COLO829 (cell line): ENCODE data around the gene DERL2.

ENCODE experiments used
- DNase-seq: peaks from one replicate; pipeline ENCODE4 v3.0.0; 2012; ENCODE audit warnings: low spot score

The DERL2 gene

DNA sequence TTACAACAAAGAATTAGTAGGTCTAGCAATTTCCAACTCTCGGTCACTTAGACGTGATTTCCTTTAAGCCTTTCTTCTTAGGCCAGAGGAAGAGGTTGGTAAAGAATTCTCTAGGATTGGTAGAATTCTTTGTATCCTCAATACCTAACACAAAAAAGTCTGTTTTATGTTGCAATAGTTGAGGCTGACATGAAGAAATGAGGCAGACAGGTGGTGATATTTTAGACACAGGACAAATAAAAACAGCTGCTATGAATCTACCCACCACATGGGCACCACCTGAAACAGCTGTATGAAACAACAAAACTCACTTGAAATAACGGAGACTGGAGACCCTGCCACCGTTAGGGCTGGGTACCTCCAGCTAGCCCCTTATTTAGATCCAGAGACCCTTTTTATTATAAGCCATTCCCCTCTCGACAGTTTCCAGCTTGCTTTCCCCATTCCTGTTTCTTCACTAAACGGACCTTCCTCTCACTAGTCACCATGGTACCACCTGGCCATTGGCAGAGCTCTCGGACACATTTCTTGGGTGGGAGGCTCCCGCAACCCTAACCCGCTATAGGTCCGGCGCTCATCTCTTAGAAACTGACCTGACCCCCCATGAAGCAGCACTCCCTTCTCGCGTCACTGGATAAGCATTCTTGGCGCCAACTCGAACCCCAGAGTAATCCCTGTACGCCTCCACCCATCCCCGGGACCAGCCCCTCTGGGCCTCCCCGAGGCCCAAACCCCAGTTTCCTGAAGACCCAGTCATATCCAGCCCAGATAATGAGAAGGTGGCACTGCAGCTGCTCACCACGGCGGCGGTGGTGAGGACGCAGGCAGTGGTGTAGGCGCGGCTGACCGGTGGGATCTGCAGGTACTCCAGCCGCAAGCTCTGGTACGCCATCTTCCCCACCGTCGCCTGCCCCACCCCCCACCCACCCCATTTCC is at the start of gene DERL2:
DERL2 (minus strand) TSS at position 909 of the 936 bp plus-strand sequence; CDS start at position 892, 17 bp downstream.
- no peak for DNase-seq

DNA sequence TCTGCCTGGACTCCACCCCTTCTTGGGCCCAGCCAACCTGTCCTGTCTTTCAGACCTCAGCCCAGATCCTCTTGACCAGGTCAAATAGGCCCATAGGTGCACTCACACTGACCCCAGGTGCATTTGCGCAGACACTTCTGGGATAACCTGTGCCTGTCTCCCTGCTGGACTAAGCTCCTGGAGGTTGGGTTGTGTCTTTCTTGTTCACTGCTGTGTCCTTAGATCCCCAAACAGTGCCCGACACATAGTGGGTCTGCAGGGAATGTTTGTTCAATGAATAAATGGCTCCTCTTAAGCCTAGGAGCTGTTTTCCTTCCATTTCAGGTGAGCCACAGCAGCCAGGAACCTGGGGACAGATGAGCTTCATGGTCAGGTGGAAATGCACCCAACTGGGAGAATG is 49.5 kb upstream of the DERL2 start:
- DNase-seq: no peak

DNA sequence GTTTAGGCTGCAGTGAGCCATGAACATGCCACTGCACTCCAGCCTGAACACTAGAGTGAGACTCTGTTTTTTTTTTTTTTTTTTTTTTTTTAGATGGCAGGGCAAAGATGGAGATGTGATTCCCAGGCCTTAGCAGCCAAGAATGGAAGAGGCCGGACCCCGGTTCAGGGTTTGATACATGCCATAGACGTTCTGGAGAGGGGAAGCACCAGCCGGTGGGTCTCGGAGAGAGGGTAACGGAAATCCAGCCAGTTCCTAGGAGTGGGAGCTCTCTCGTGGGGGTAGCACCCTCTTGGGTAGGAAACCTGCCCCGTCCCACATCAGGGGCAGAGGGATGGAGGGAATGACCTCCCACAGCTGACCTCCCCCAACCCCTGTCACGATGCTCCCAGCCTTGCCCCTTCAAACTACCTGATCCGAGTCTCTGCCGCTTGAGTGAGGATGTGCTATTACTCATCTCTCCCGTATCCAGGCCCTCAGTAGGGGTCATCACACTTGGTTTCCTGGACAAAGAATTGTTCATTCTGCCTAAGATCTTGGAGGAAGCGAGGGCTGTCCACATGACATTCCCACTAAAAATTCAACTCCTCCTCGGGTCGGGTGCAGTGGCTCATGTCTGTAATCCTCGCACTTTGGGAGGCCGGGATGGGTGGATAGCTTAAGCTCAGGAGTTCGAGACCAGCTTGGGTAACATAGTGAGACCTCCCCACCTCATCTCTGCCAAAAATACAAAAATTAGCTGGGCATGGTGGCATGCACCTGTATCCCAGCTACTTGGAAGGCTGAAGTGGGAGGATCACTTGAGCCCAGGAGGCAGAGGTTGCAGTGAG is 47.7 kb upstream of the DERL2 start:
- no peak for DNase-seq

DNA sequence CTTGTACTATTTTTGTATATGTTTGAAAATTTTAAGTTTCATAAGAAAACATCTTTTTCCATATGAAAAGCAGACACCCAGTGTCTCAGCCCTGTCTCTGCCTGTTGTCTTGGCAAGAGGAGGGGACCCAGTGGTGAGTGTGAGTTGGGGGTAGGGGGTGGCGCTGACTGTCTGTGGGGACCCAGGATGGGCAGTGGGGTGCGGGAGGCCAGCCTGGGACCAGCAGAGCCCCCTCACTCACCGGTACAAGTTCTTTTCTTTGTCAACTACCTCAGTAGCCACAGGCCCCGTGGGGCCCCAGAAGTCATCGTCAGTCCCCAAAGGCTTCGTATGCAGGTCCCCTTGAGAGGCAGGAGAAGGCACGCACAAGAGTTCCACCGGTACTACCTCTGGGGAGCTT is 46.6 kb upstream of the DERL2 start:
- no peak for DNase-seq

DNA sequence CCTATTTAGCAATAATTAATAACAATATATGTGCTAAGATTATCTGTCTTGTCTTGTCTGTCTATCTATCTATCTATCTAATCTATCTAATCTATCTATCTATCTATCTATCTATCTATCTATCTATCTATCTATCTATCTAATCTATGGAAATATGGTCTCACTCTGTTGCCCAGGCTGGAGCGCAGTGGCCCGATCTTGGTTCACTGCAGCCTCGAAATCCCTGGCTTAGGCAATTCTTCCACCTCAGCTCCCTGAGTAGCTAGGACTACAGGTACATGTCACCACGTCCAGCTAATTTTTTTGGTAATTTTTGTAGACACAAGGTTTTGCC is 45.1 kb upstream of the DERL2 start:
- DNase-seq: no peak

DNA sequence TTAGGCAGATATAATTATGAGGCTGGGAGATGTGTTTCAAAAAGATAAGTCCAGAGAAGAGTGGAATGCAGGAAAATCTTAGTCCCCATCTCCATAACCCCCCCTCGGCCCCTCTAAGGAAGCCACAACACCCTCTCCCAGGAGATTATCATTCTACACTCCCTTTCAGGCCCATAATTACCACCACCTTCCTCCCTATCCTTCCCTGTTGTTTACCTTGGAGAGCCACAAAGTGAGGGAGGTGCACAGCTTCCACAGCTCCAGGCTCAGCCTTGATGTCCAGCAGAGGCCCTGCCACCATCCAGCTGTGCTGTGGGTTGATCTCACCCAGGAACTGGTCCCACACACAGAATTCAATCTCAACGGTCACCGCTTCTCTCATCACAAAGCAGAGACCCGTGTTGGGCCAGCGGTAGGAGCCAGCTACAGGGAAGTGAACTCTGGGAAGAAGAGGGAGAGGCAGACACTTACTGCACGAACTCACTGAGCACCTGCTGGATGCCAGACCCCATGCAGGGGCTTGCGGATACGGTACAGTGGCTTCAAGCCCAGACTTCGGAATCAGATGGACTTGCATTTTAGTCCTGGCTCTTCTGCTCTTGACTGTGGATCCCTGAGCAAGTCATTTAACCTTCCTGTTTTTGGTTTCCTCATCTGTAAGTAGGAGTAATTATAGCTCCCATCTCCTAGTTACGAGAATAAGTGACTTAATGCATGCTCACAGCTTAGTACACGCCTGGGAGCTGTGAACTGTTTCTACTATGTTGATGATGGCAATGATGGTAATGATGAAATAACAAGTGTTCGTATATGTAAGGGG is 44.5 kb upstream of the DERL2 start:
- DNase-seq: no peak

DNA sequence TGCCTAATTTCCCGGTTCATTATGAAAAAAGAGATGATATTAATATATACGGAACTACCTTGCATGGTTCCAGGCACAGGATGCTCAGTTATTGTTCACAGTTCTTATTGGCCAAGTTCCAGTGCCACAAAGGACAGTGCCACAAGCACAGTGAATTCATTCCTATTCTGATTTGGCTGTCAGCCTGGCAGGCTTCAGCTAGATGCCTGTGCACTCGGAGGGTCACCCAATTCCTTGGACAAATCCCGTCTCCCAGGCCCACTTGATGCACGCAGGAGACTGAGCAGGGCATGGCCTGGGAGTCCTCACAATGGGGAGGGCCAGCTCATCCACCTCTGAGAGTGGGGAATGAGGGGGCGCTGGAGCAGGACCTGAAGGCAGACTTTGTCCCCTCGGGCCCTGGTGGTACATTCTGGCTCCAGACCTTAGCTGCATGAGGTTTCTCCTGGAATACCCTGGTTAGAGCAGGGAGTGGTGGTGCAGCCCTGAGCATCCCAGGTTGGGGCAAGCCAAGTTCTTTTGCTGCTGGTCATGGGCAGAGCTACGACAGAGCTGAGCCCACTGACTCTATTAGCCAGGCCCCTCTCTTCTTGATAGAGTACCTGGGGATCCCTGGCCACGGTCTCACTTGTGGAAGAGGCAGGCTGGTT is 41.7 kb upstream of the DERL2 start:
- DNase-seq: no peak

DNA sequence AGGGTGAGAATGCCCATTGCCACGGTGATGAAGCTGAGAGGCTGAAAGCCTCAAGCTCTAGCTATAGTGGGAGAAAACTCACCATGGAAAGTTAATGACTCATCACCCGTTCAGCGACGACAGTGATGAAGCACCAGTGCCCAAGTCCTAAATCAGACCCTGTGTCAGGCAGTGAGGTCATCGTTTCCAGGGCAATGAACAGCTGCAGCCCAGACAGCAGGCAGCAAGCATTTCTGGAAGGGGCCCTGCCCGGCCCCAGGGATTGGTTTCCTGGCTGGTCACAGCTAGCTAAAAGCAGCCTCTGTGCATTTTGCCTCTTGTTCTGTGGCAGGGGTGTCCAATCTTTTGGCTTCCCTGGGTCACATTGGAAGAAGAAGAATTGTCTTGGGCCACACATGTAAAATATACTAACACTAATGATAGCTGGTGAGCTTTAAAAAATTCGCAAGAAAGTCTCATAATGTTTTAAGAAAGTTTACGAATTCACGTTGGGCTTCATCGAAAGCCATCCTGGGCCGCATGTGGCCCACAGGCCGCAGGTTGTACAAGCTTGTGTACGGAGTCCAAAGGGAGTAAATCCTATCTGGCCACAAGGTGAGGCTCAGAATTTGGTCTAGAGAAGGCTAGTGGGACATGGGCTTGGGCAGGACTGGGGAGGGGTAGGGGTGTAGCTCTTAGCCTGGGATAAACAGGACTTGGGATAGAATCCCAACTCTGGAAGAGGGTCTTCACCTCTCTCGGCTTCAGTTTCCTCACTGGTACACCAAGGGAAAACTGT is 41.0 kb upstream of the DERL2 start:
- DNase-seq: peak; percentile 70

DNA sequence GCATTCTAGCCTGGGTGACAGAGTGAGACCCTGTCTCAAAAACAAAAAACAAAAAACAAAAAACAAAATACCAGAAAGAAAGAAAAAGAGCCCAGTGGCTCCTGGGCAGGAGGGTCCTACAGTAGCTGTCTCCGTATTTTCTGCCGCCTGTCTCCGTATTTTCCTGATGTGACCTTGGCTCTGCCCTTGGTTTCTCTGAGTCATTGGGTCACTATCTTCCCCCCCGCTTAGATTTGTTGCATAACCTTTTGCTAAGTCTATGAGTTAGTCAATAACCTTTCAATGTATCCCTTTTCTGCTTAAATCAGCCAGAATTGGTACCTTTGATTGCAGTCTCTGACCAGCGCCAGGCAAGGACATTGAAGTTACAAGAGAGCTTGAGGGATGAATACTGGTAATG is 37.3 kb upstream of the DERL2 start:
- no peak for DNase-seq

DNA sequence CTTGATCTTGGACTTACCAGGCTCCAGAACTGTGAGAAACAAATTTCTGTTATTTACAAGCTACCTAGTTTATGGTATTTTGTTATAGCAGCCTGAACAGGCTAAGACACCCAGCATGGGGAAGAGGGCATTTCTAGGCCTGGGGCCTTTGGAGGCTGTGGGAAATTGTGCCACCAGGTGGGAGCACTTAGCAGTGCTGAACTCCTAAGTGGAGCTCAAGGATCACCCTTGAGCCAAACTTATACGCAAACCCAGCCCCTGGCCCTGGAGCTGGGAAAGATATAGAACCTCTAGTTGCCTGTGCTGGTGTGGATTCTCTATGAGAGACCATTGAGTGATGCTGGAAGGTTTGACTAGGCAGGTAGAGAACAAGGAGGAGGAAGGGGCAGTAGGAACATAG is 36.5 kb upstream of the DERL2 start:
- no peak for DNase-seq

DNA sequence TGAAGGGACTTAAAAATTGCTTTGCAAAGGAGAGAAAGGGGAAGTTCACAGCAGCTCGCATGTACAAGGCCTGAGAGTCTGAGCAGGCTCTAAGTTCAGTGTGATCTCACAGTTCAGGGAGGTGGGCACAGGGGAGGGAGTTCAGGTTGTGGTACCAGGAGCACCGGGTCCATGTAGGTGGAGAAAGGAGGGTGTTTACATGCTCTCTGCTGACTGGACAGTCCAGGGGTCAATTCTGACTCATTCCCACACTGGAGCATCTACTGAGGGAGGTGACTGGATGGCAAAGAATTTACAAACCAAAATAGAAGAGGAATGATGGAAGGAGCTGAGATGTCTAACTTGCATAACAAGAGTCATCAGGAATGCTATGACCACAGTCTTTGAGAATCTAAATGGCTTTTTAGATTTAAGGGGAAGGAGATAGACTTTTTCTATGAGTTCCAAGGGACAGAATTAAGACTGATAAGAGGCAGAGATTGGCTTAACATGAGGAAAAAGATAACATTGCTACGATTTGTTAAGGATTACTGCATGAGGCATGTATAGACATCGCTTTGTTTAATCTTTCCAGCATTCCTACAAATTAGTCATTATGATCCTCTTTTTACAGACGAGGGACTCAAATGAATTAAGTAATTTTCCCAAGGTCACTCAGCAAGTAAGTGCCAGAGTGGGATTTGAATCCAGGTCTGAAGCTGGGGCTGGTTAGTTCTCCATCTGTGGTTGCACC is 30.2 kb upstream of the DERL2 start:
- peak; percentile 70 for DNase-seq

DNA sequence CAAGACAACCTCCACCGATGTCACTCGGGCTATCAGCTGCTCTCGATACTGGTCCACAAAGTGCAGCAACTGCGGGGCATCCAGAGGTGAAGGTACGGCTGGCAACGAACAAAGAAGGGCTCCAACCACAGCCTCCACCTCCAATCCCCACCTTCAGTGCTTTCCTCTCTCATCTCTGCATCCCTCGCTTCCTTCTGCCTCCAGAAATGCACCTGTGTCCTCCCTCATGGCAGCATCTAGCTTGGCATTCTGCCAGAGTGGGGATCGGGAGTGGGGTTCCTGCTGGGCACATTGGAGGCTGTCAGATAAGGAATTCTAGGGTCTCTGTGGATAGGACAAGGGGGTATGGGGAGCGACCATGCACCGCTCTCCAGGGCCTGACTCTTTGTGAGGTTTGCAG is 29.0 kb upstream of the DERL2 start:
- no peak for DNase-seq

DNA sequence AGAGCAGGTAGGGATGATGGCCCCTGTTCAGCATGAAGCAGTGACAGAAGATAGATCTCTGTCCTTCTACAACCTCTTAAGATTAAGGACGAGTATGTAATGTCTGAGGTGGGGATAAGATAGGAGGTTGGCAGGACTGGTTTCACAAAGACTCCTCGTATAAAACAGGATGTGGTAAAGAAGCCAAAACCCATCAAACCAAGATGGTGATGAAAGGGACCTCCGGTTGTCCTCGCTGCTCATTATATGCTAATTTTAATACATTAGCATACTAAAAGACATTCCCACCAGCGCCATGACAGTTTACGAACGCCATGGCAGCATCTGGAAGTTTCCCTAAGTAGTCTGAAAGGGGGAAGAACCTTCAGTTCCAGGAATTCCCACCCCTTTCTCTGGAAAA is 27.6 kb upstream of the DERL2 start:
- DNase-seq: no peak

DNA sequence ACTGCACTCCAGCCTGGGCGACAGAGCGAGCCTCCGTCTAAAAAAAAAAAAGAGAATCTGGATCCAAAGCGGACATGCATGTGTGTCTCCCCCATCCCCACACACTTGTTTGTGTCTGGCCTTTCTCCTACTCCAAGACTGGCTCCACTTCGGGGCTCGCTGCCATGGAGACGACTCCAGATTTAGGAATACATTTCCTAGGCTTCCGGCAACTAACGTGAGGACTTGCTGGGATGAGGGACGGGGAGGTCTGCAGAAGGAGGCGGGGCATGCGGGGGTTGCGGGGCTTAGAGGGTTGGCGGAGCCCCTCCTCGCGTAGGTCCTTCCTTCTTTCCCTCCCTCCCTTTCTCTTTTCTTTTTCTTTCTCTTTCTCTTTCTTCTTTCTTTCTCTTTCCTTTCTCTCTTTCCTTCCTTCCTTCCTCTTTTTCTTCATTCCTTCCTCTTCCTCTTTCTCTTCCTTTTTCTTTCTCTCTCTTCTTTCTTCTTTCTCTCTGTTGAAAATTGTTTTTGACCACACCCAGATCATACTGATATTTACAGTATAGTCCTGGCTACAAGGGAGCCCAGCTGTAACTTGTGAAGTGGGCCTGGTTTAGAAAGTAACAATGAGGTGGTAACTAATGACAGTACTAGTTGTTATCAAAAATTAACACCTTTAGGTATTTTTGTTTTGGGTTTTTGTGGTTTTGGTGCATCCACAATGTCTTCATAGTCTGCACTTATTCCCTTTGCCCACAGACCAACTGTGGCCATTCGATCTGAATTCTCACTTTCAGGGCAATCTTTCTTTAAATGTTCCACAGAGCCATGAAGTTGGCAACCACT is 25.6 kb upstream of the DERL2 start:
- DNase-seq: no peak

DNA sequence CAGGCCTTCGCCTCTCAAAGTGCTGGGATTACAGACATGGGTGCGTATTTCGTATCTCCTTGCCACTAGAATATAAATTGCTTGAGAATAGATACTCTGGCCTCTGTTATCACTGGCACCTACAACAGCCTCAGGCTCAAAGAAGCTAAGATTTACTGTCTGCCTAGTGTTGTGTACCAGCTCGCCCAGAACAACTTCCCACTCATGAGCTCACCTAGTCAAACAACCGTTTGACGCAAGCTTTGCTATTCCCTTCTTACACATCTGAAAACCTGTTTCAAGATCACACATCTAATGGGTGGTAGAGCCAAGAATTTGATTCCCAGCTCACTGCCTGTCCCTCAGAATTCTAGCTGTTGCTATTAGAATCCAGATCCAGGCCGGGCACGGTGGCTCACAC is 24.8 kb upstream of the DERL2 start:
- DNase-seq: no peak

DNA sequence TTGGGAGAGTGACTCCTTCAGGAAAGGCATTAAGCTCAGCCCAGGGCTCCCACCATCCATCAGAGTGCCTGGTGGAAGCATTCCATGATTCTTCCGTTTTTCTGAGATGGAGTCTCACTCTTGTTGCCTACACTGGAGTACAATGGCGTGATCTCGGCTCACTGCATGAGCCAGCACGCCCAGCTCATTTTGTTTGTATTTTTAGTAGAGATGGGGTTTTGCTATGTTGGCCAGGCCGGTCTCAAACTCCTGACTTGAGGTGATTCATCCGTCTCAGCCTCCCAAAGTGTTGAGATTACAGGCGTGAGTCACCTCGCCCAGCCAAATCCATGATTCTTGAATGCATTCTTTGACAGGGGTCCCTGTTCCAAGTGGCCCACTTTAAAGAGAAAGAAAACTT is 23.5 kb upstream of the DERL2 start:
- DNase-seq: no peak

DNA sequence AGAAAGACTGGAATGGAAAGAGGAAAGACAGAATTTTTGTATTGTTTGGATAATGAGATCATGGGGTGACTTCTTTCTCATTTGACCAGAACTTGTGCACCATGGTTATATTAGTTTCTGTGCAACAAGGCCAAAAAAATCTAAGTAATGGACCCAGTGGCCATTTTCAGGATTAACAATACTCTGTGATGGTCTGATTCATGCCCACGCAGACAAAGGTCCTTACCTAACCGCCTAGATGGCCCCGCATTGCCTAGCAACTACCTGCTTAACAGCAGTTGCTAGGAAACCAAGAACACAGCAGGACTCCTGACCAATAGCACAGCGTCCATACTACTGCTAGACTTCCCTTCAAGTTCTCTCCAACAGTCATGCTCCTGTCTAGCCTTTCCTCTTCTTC is 22.8 kb upstream of the DERL2 start:
- DNase-seq: no peak

DNA sequence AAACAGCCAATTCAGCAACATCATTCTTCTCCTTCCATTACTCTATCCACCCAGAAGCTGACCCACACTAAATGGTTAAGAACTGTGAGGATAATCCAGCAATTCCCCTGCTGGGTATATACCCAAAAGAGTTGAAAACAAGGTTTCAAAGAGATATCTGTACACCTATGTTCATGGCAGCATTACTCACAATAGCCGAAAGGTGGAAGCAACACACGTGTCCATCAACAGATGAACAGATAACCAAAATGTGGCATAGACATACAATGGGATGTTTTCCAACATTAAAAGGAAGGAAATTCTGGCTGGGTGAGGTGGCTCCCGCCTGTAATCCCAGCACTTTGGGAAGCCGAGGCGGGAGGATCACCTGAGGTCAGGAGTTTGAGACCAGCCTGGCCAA is 20.3 kb upstream of the DERL2 start:
- no peak for DNase-seq

DNA sequence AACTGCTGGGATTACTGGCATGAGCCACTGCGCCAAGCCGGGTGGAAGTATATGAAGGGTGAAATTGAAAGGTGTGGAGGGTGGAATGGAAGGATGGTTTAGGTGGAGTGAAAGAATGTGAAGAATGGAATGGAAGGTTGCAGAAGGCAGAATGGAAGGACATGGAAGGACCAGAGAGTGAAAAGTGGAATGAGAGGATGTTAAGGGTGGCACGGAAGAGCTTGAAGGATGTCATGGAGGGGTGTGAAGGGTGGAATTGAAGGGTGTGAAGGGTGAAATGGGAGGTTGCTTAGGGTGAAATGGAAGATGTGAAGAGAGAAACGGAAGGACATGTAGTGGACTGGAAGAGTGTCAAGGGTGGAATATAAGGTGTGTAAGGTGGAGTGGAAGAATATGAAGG is 16.6 kb upstream of the DERL2 start:
- DNase-seq: no peak

DNA sequence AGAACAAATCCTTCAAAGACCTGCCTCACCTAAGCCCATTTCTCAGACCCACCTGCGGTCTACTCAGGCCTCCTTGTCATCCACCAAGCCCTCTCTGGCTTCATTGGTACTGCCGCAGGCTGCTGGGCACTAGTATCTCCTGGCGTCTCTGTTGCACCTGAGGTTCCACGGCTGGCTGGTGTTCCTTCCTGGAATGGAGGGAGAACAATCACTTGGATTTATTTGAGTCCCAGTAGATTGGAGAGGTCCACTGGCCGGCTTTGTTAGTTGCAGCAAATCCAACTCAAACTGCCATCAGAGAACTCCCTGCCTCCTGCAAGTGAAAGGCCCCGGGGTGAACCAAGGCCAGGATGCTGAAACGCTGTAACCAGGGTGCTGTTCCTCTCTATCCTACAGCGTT is 15.7 kb upstream of the DERL2 start:
- no peak for DNase-seq
